Thyroid gland (tissue), 4 donors: ENCODE results near the gene SNX11. TPM values are rescaled to one million over a fixed set of nuclear protein-coding genes. Genes with fewer than 3 reads are reported as not detected.

Source experiments
- microRNA counts, 2 donors: library from miRNA; unstranded; fragments of <30 nt; microRNA quantifications; one replicate each; lab custom pipeline; 2016 to 2017
- microRNA-seq: library from miRNA; unstranded; fragments of <30 nt; microRNA quantifications from one replicate; pipeline ENCODE4, GENCODE V29; 2016
- small RNA-seq: library from RNA; depleted of rRNA; stranded (forward); fragments of <200 nt; gene quantifications from one replicate; pipeline ENCODE3, GENCODE V24; 2016
- total RNA-seq, 4 donors: library from RNA; depleted of rRNA; stranded (reverse); fragments of >200 nt; gene quantifications; one replicate each; pipeline ENCODE4 v1.2.3, GENCODE V29; 2016

Gene SNX11
- total RNA-seq, 4 donors from 2014 or later, result 20.3 to 23.4 (median 22.0) TPM

MicroRNAs encoded within 50 kb of the gene (microRNA counts, 767-probe panel; counts per million panel counts)
- microRNA hsa-miR-1203 (lab: Ali Mortazavi, UCI), result 0 counts per million in 2 donors

Small RNA genes lying within 50 kb of the gene (microRNA-seq; reads per million reads assigned to microRNA genes)
- gene MIR1203, result not detected

Small RNA genes lying within 50 kb of the gene (small RNA-seq; reads per million reads assigned to genes)
- gene AC004477.2 (not detected), gene MIR1203 (not detected), gene RNU6-1201P (not detected)

Other genes with a start within 250 kb of the SNX11 start
- 10 to 100 TPM in 3 of 4 donors, 1 to 10 TPM in 1; 7.1 to 14.1 (median 12.3) TPM for gene SP2, start 211.5 kb upstream of the SNX11 start, total RNA-seq
- gene PNPO, start 166.2 kb upstream of the SNX11 start, total RNA-seq, result 100 to 1,000 TPM in 1 of 4 donors, 10 to 100 TPM in 3; 47.3 to 103 (median 78.9) TPM
- 100 to 1,000 TPM in 3 of 4 donors, 10 to 100 TPM in 1; 63.6 to 150 (median 127) TPM for gene PRR15L, start 149.9 kb upstream of the SNX11 start, total RNA-seq
- 100 to 1,000 TPM; 165 to 221 (median 193) TPM for gene CDK5RAP3, start 136.7 kb upstream of the SNX11 start, total RNA-seq
- gene COPZ2, start 70.0 kb upstream of the SNX11 start, total RNA-seq, result 10 to 100 TPM; 19.3 to 55.8 (median 45.2) TPM
- 100 to 1,000 TPM; 123 to 168 (median 131) TPM for gene NFE2L1, start 59.4 kb upstream of the SNX11 start, total RNA-seq
- gene CBX1, start 6.3 kb upstream of the SNX11 start, total RNA-seq, result 10 to 100 TPM; 33.0 to 49.1 (median 38.2) TPM